ENCODE measurements around the gene SLC25A23.

SLC25A23 gene

DNA sequence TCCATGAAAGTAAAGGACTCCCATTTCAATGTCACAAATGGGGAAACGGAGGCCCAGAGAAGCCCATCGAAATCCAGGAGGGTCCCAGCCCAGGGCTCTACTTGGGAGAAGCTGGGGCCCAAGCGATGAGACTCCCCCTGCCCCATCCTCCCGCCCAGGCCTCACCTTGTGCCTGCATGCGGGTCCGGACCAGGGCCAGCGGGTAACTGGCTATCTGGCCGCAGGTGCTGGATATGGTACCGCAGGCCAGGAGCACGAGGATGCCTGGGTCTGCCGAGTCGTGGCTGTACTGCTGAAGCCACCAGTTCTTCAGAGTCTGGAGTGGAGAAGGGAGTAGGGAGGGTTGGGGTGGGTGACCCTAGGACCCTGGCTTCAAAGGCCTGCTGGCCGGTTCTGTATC, 15.6 kb downstream of the SLC25A23 start:
- DNase-seq (ENCODE audit: low read depth) = no peak
- TF ChIP-seq, protein P1, sequence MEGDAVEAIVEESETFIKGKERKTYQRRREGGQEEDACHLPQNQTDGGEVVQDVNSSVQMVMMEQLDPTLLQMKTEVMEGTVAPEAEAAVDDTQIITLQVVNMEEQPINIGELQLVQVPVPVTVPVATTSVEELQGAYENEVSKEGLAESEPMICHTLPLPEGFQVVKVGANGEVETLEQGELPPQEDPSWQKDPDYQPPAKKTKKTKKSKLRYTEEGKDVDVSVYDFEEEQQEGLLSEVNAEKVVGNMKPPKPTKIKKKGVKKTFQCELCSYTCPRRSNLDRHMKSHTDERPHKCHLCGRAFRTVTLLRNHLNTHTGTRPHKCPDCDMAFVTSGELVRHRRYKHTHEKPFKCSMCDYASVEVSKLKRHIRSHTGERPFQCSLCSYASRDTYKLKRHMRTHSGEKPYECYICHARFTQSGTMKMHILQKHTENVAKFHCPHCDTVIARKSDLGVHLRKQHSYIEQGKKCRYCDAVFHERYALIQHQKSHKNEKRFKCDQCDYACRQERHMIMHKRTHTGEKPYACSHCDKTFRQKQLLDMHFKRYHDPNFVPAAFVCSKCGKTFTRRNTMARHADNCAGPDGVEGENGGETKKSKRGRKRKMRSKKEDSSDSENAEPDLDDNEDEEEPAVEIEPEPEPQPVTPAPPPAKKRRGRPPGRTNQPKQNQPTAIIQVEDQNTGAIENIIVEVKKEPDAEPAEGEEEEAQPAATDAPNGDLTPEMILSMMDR (IDR thresholded peaks at IDR 0.05; ENCODE audit: low read depth, low read length) = no peak
- no peak for TF ChIP-seq POLR2A (IDR thresholded peaks at IDR 0.05; ENCODE audit: extremely low read depth, insufficient read length)
- TF ChIP-seq, protein P2, sequence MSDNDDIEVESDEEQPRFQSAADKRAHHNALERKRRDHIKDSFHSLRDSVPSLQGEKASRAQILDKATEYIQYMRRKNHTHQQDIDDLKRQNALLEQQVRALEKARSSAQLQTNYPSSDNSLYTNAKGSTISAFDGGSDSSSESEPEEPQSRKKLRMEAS (IDR thresholded peaks at IDR 0.05; ENCODE audit: low read depth, low read length) = no peak
- no peak for TF ChIP-seq MYC (IDR thresholded peaks at IDR 0.05; ENCODE audit: low read depth, low read length)
- H3K4me3 ChIP-seq (ENCODE audit: low read depth, low read length) = no peak overlapping the region

DNA sequence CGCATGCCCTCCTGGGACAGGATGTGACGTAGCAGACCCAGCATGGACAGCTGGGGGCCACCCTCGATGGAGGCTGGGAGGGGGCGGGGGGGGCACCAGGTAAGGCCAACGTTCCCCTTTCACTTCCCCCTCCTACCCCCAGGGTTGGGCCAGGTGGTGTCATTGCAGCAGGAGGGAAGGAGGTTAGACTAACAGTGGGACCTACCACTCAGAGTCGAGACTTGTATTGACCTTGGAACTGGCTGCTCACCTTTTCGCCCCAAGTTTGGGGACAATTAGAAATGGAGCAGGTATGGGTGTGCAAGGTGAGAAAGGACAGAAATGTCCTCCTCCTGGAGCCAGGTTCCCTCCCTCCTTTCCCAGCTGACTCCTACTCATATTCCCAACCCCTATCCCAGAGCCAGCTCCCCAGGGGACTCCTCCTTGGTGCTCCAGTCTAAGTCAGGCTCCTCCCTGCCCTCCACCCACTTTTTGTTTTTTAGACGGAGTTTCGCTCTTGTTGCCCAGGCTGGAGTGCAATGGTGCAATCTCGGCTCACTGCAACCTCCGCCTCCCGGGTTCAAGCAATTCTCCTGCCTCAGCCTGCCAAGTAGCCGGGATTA, 17.4 kb downstream of the SLC25A23 start:
- DNase-seq (ENCODE audit: low read depth) = no peak
- TF ChIP-seq, protein P1 (IDR thresholded peaks at IDR 0.05; ENCODE audit: low read depth, low read length) = no peak
- TF ChIP-seq MYC (IDR thresholded peaks at IDR 0.05; ENCODE audit: low read depth, low read length) (no peak), POLR2A (IDR thresholded peaks at IDR 0.05; ENCODE audit: extremely low read depth, insufficient read length) (no peak)
- TF ChIP-seq, protein P2 (IDR thresholded peaks at IDR 0.05; ENCODE audit: low read depth, low read length) = no peak
- no peak overlapping the region for H3K4me3 ChIP-seq (ENCODE audit: low read depth, low read length)

DNA sequence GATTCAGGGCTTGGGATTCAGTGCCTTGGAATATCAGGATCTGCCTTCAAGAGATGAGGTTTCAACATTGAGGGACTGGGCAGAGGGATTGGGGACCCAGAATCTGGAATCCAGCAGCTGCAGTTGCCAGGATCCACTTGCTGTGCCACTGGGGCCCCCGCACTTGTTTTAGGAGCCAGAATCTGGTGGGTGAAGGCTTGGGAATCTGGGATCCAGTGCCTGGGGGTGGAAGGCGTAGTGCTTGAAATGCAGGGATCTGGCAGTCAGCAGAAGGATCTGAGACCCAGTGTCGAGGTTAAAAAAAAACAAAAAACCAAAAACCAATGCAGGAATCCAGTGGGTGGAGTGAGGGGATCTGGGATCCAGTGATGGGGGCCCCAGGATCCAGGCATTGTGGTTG, 18.7 kb downstream of the SLC25A23 start:
- no peak overlapping the region for H3K4me3 ChIP-seq (ENCODE audit: low read depth, low read length)
- TF ChIP-seq, protein P2 (IDR thresholded peaks at IDR 0.05; ENCODE audit: low read depth, low read length) = no peak
- TF ChIP-seq POLR2A (IDR thresholded peaks at IDR 0.05; ENCODE audit: extremely low read depth, insufficient read length) (no peak), MYC (IDR thresholded peaks at IDR 0.05; ENCODE audit: low read depth, low read length) (no peak)
- TF ChIP-seq, protein P1 (IDR thresholded peaks at IDR 0.05; ENCODE audit: low read depth, low read length) = no peak
- no peak for DNase-seq (ENCODE audit: low read depth)

DNA sequence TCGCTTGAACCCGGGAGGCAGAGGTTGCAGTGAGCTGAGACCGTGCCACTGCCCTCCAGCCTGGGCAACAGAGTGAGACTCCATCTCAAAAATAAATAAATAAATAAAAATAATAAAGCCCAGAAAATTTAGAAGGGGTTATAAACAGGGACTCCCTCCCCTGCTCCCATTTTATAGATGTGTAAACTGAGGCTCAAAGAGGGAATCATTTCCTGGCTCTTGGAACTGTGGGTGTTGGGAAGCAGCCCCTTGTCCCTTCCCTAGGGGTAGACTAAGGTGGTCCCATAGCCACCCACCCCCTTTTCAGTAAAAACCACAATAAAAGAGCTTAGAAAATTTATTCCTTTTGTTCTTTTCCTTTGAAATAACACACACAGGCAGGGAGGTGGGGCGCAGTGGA, 19.8 kb downstream of the SLC25A23 start:
- TF ChIP-seq POLR2A (IDR thresholded peaks at IDR 0.05; ENCODE audit: extremely low read depth, insufficient read length) = no peak
- TF ChIP-seq, protein P1 (IDR thresholded peaks at IDR 0.05; ENCODE audit: low read depth, low read length) = no peak
- TF ChIP-seq, protein P2 (IDR thresholded peaks at IDR 0.05; ENCODE audit: low read depth, low read length) = no peak
- no peak for TF ChIP-seq MYC (IDR thresholded peaks at IDR 0.05; ENCODE audit: low read depth, low read length)
- H3K4me3 ChIP-seq (ENCODE audit: low read depth, low read length) = no peak overlapping the region
- DNase-seq (ENCODE audit: low read depth) = no peak

DNA sequence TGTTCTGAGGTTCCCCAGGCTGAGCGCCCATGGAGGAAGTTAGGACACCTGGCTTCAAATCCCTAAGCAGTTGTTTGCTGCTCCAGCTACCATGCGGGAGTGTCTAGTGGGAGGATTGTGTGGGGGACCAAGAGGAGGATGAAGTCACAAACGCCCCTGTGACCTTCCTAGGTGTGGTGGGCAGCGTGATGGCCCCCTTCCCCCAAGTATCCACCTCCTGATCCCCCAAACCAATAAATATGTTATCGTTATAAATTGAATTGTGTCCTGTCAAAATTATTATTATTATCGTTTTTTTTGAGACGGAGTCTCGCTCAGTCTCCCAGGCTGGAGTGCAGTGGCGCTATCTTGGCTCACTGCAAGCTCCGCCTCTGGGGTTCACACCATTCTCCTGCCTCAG, 25.9 kb downstream of the SLC25A23 start, which contains the start of gene SLC25A41:
Gene SLC25A41 (minus strand): TSS at position 101 of the 400 bp plus-strand sequence. CDS start 70 bp downstream, at position 31.
- H3K4me3 ChIP-seq (ENCODE audit: low read depth, low read length) = no peak within 1 kb of the TSS
- TF ChIP-seq, protein P1 (IDR thresholded peaks at IDR 0.05; ENCODE audit: low read depth, low read length) = no peak
- TF ChIP-seq MYC (IDR thresholded peaks at IDR 0.05; ENCODE audit: low read depth, low read length) (no peak), POLR2A (IDR thresholded peaks at IDR 0.05; ENCODE audit: extremely low read depth, insufficient read length) (no peak)
- TF ChIP-seq, protein P2 (IDR thresholded peaks at IDR 0.05; ENCODE audit: low read depth, low read length) = no peak
- DNase-seq (ENCODE audit: low read depth) = no peak
